Keratinocyte (primary cell): ENCODE results near the gene XIRP1.

Experiments
- CTCF ChIP-seq, 3 experiments: IDR thresholded peaks in 1 of 3; conservative IDR thresholded peaks in 1 of 3; optimal IDR thresholded peaks in 1 of 3; 2 replicates in 2 of 3; 3 replicates in 1 of 3; pipeline versions ENCODE3 to v1.5.1; 2011; ENCODE audit warnings: low read length in 3 of 3, mild to moderate bottlenecking in 3 of 3, moderate library complexity in 2 of 3, control low read depth in 1 of 3, inconsistent platforms in 1 of 3; ENCODE audit not compliant: insufficient read depth in 2 of 3; ENCODE audit errors: extremely low read depth in 1 of 3
- EZH2 ChIP-seq: IDR thresholded peaks from one replicate; pipeline ENCODE4 v1.6.1; 2012; ENCODE audit warnings: inconsistent platforms, mild to moderate bottlenecking, low read length, moderate library complexity

GRCh38 chr3:39158148-39158715, 34.2 kb downstream of the XIRP1 start:
- no peak for TF ChIP-seq EZH2
- TF ChIP-seq CTCF (optimal IDR thresholded peaks at IDR 0.05 in 1 of 3, IDR thresholded peaks at IDR 0.05 in 1 of 3, conservative IDR thresholded peaks at IDR 0.05 in 1 of 3; ENCODE audit: extremely low read depth in 1 of 3, insufficient read depth in 2 of 3, low read length in 3 of 3), result no peak
